ENCODE data around the gene HCFC1R1.
A peak's percentile ranks its signal among the peaks of the same experiment; 100 is the strongest.

HCFC1R1 gene

GRCh38 chr16:3050487-3050886, 26.7 kb upstream of the HCFC1R1 start:
- Histone ChIP-seq H3K9ac (no peak overlapping the region), H3K27me3 (peaks cover 49% of the 10 kb centered on the region), H3K4me2 (peak overlapping the region; percentile 75), H3K36me3 (peaks cover 6% of the 10 kb centered on the region; the same call in 1 of the 2 replicates), H3K4me1 (peaks cover 64% of the 10 kb centered on the region), H4K20me1 (peaks cover 51% of the 10 kb centered on the region), H3K9me3 (no peaks in the 10 kb centered on the region), H3K4me3 (no peak overlapping the region), H3K27ac (no peak overlapping the region)
- TF ChIP-seq Cebpa-rat (IDR thresholded peaks at IDR 0.05) = 0 out of 2 replicates have a peak, but pooled peaks have one; percentile 19

DNA sequence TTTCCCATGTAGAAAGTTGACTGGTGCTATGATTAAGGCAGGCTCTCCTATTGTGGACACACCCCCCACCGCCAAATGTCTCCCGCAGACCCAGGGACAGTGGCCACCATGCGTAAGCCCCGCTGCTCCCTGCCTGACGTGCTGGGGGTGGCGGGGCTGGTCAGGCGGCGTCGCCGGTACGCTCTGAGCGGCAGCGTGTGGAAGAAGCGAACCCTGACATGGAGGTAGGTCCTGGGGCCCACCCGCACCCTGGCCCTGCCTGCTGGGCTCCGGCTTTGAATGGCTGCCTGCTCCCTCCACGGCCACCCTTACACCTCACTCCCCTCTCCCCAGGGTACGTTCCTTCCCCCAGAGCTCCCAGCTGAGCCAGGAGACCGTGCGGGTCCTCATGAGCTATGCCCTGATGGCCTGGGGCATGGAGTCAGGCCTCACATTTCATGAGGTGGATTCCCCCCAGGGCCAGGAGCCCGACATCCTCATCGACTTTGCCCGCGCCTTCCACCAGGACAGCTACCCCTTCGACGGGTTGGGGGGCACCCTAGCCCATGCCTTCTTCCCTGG, 26.3 kb upstream of the HCFC1R1 start:
- TF ChIP-seq Cebpa-rat (IDR thresholded peaks at IDR 0.05) = no peak
- peaks cover 64% of the 10 kb centered on the region for H3K4me1 ChIP-seq
- H3K9ac ChIP-seq = no peak overlapping the region
- H4K20me1 ChIP-seq = peaks cover 56% of the 10 kb centered on the region
- H3K9me3 ChIP-seq = no peaks in the 10 kb centered on the region
- peaks cover 6% of the 10 kb centered on the region; the same call in 1 of the 2 replicates for H3K36me3 ChIP-seq
- H3K4me2 ChIP-seq = peak overlapping the region; percentile 75
- peaks cover 54% of the 10 kb centered on the region for H3K27me3 ChIP-seq
- no peak overlapping the region for H3K4me3 ChIP-seq
- no peak overlapping the region for H3K27ac ChIP-seq

DNA sequence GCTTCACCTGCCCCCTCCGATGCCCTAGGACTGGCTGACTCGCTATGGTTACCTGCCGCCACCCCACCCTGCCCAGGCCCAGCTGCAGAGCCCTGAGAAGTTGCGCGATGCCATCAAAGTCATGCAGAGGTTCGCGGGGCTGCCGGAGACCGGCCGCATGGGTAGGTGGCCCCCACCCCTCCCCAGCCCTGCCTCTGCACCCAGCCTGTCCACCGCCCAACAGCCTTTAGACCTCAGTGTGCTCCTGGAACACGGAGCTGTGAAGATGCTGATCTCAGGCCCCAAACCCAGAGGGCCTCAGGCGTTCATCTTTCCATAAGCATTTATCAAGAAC, 23.6 kb upstream of the HCFC1R1 start:
- H3K4me3 ChIP-seq = no peak overlapping the region; the same call in 1 of the 2 replicates
- H3K27me3 ChIP-seq = peaks cover 81% of the 10 kb centered on the region
- H3K36me3 ChIP-seq = no peaks in the 10 kb centered on the region
- H3K9me3 ChIP-seq = no peaks in the 10 kb centered on the region; the same call in 1 of the 2 replicates
- H3K9ac ChIP-seq = no peak overlapping the region
- no peak for TF ChIP-seq Cebpa-rat (IDR thresholded peaks at IDR 0.05)
- peaks cover 61% of the 10 kb centered on the region for H4K20me1 ChIP-seq
- no peak overlapping the region for H3K27ac ChIP-seq
- peaks cover 47% of the 10 kb centered on the region for H3K4me1 ChIP-seq
- no peak overlapping the region for H3K4me2 ChIP-seq

DNA sequence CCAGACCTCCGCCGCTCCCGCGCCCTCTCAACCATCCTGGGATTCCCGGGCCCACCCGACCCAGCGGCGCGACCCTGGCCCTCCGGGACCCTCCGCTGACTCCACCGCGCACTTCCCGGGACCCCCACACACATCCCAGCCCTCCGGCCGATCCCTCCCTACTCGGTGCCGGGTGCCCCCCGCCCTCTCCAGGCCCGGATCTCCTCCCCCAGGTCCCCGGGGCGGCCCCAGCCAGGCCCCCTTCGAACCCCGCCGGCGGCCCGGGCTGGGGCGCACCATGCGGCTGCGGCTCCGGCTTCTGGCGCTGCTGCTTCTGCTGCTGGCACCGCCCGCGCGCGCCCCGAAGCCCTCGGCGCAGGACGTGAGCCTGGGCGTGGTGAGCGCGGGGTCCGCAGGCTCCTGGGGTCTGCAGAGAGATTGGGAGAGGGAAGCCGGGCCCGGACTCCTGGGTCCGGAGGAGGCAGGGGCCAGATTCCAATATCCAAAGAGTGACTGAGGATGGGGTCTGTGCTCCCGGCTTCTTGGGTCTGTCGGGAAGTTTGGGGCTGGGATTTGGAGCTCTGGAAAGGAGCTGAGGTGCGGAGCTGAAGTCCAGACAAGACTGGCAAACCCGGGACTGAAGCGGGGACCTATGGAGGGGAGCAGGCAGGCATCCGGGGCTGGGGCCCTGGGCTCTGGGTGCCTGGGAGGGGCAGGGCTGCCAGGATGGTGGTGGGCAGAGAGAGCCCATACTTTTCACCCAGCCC, 23.1 kb upstream of the HCFC1R1 start:
- Histone ChIP-seq H3K9me3 (no peaks in the 10 kb centered on the region; the same call in 1 of the 2 replicates), H4K20me1 (peaks cover 61% of the 10 kb centered on the region), H3K4me2 (peak overlapping the region; percentile 99), H3K4me1 (peaks cover 43% of the 10 kb centered on the region), H3K9ac (no peak overlapping the region), H3K4me3 (peak overlapping the region; percentile 66), H3K27me3 (peaks cover 86% of the 10 kb centered on the region), H3K36me3 (no peaks in the 10 kb centered on the region), H3K27ac (no peak overlapping the region)
- TF ChIP-seq Cebpa-rat (IDR thresholded peaks at IDR 0.05) = no peak

DNA sequence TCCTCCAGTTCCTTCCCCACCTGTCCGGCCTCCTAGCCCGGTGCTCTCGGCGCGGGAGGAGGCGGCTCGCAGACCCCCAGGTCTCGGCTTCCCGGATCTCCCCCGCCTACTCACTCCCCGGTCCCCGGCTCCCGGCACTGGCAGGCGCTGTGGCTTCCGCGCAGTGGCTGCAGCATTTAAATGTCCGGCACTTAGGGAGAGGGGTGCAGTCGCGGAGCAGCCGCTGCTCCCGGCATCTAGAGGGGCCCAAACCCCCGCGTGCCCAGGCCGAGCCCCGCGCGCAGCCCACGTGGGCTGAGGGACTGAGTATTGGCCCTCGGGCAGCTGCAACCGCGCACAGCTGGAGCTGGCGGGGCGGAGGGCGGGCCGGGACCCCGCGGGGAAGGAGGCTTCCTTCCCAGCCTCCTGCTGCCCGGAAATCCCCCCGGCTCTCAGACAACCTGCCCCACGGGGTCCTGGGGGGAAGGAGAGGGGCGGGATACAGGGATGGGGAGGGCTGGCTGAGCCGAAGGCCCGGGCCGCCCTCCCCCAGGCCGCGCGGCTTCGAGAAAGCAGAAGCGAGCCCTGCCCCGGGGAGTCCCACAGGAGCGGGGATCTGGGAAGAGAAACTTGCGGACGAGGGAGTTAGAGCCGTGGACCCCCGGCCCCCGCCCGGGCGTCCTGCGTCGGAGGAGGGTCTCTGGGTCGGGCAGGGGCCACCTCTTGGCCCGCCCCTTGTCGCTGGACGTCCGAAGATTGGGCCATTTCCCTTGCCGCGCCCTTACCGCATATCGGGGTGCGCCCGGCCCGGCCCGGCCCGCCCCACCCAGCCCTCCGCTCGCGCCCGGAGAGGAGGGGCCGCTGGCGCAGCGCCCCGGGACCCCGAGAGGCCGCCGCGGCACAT, 22.3 kb upstream of the HCFC1R1 start, which contains the start of gene MMP25:
Gene MMP25 (plus strand): TSS at position 804 of the 883 bp plus-strand sequence. CDS start 357 bp downstream, outside the sequence.
- H3K27ac ChIP-seq = no peak within 1 kb of the TSS
- H3K36me3 ChIP-seq = no peaks in the 10 kb centered on the region
- H4K20me1 ChIP-seq = peaks cover 61% of the 10 kb centered on the region
- H3K4me2 ChIP-seq = peak within 1 kb of the TSS; percentile 99
- no peak for TF ChIP-seq Cebpa-rat (IDR thresholded peaks at IDR 0.05)
- H3K4me1 ChIP-seq = peaks cover 35% of the 10 kb centered on the region
- no peaks in the 10 kb centered on the region; the same call in 1 of the 2 replicates for H3K9me3 ChIP-seq
- H3K4me3 ChIP-seq = peak within 1 kb of the TSS; percentile 66
- H3K9ac ChIP-seq = peak within 1 kb of the TSS; percentile 45; the same call in 1 of the 2 replicates
- peaks cover 94% of the 10 kb centered on the region for H3K27me3 ChIP-seq

- H4K20me1 ChIP-seq = peaks cover 56% of the 10 kb centered on the region
- no peaks in the 10 kb centered on the region; the same call in 1 of the 2 replicates for H3K9me3 ChIP-seq
- no peaks in the 10 kb centered on the region for H3K36me3 ChIP-seq
- no peak overlapping the region for H3K9ac ChIP-seq
- no peak overlapping the region for H3K4me3 ChIP-seq
- H3K4me1 ChIP-seq = peaks cover 22% of the 10 kb centered on the region
- no peak overlapping the region for H3K27ac ChIP-seq
- H3K4me2 ChIP-seq = peak overlapping the region; percentile 99; the same call in 1 of the 2 replicates
- no peak for TF ChIP-seq Cebpa-rat (IDR thresholded peaks at IDR 0.05)
- peaks cover 100% of the 10 kb centered on the region for H3K27me3 ChIP-seq
Observed at GRCh38 chr16:3044708-3045107, 21.0 kb upstream of the HCFC1R1 start.

DNA sequence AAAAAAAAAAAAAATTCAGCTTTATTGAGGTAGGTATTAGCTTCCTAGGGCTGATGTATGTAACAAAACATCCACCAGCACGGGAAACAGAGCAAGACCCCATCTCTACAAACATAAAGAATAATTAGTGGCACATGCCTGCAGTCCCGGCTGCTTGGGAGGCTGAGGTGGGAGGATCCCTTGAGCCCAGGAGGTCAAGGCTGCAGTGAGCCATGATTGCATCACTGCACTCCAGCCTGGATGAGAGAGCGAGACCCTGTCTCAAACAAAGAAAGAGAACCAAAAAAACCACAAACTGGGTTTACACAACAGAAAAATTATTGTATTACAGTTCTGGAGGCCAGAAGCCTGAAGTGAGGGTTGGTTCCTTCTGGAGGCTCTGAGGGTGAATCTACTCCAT, 18.6 kb upstream of the HCFC1R1 start:
- no peaks in the 10 kb centered on the region; the same call in 1 of the 2 replicates for H3K9me3 ChIP-seq
- no peak overlapping the region for H3K27ac ChIP-seq
- TF ChIP-seq Cebpa-rat (IDR thresholded peaks at IDR 0.05) = no peak
- no peaks in the 10 kb centered on the region for H3K36me3 ChIP-seq
- peaks cover 48% of the 10 kb centered on the region for H4K20me1 ChIP-seq
- H3K9ac ChIP-seq = no peak overlapping the region
- peaks cover 20% of the 10 kb centered on the region for H3K4me1 ChIP-seq
- no peak overlapping the region for H3K4me2 ChIP-seq
- no peak overlapping the region for H3K4me3 ChIP-seq
- H3K27me3 ChIP-seq = peaks cover 100% of the 10 kb centered on the region

- Histone ChIP-seq H3K9ac (no peak overlapping the region), H3K4me1 (peaks cover 13% of the 10 kb centered on the region), H3K4me3 (no peak overlapping the region), H3K27me3 (peaks cover 100% of the 10 kb centered on the region), H4K20me1 (peaks cover 32% of the 10 kb centered on the region), H3K27ac (no peak overlapping the region), H3K4me2 (no peak overlapping the region), H3K36me3 (no peaks in the 10 kb centered on the region), H3K9me3 (no peaks in the 10 kb centered on the region)
- no peak for TF ChIP-seq Cebpa-rat (IDR thresholded peaks at IDR 0.05)
Observed at GRCh38 chr16:3038896-3039295, 15.2 kb upstream of the HCFC1R1 start.

- H3K27ac ChIP-seq = no peak overlapping the region
- H3K36me3 ChIP-seq = no peaks in the 10 kb centered on the region
- H3K27me3 ChIP-seq = peaks cover 100% of the 10 kb centered on the region
- no peak for TF ChIP-seq Cebpa-rat (IDR thresholded peaks at IDR 0.05)
- no peaks in the 10 kb centered on the region for H3K9me3 ChIP-seq
- peaks cover 13% of the 10 kb centered on the region for H3K4me1 ChIP-seq
- no peak overlapping the region for H3K4me3 ChIP-seq
- peaks cover 32% of the 10 kb centered on the region for H4K20me1 ChIP-seq
- H3K4me2 ChIP-seq = no peak overlapping the region
- no peak overlapping the region for H3K9ac ChIP-seq
Observed at GRCh38 chr16:3038256-3038655, 14.5 kb upstream of the HCFC1R1 start.

Data from BLaER1 (cell line).